RWPE2 (cell line): ENCODE measurements around the gene ARID5B.

Experiments
- ATAC-seq: fragments of 200-7000 bp; cut with Tn5 transposase; 3 replicates; pipeline ENCODE4 v1.9.1; 2021; ENCODE audit warnings: low read depth
- DNase-seq: peaks from one replicate; pipeline ENCODE4 v3.0.0-alpha.2; 2020; ENCODE audit warnings: low spot score
- H3K27ac ChIP-seq: fragments of 450-650 bp; 2 replicates; pipeline ENCODE4 v1.5.1; 2017; ENCODE audit warnings: mild to moderate bottlenecking; ENCODE audit not compliant: poor library complexity, severe bottlenecking
- H3K27me3 ChIP-seq: fragments of 250-450 bp; sonication (Bioruptor Pico); 2 replicates; pipeline ENCODE4 v1.5.1; 2021; ENCODE audit warnings: mild to moderate bottlenecking, moderate library complexity; ENCODE audit not compliant: insufficient read depth, poor library complexity, severe bottlenecking
- H3K36me3 ChIP-seq: fragments of 250-450 bp; sonication (Bioruptor Pico); 2 replicates; pipeline ENCODE4 v1.5.1; 2020; ENCODE audit warnings: low read depth, mild to moderate bottlenecking, moderate library complexity
- H3K4me1 ChIP-seq: fragments of 250-450 bp; sonication (Bioruptor Pico); 2 replicates; pipeline ENCODE4 v1.5.1; 2021; ENCODE audit warnings: mild to moderate bottlenecking, moderate library complexity; ENCODE audit not compliant: insufficient read depth, poor library complexity, severe bottlenecking
- H3K4me3 ChIP-seq: fragments of 250-450 bp; sonication (Bioruptor Pico); 2 replicates; pipeline ENCODE4 v1.5.1; 2021; ENCODE audit warnings: mild to moderate bottlenecking, moderate library complexity; ENCODE audit not compliant: severe bottlenecking
- H3K9me3 ChIP-seq: fragments of 250-450 bp; sonication (Bioruptor Pico); 2 replicates; pipeline ENCODE4 v1.5.1; 2021; ENCODE audit warnings: mild to moderate bottlenecking, moderate library complexity; ENCODE audit not compliant: severe bottlenecking
- CTCF ChIP-seq: fragments of 450-650 bp; IDR thresholded peaks from one replicate; pipeline ENCODE4 v1.5.1; 2017; ENCODE audit warnings: mild to moderate bottlenecking, moderate library complexity; ENCODE audit not compliant: poor library complexity, severe bottlenecking

Gene ARID5B

DNA sequence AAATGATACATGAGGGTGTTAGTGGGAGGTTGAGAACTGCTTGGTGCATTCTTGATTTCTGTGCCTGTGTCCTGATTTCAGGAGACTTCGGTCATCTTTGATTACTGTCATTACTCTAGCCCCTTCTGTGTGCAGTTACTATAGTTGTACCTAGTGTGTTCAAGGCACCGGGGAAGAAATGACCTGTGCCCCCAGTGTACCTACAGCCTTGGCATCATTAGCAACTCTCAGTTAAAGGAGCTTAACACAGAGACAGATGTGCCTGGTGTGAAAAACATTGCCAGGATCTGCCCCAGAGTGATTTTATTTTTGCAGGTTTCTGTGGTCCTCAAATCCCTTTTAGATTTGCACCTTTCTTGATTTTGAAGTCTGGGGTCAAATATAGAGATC is 62.2 kb downstream of the ARID5B start:
- DNase-seq (no peak), ATAC-seq (no peak)
- no peak overlapping the region for H3K27ac ChIP-seq
- no peaks in the 10 kb centered on the region for H3K4me1 ChIP-seq
- no peak for TF ChIP-seq CTCF
- no peaks in the 10 kb centered on the region for H3K27me3 ChIP-seq
- H3K36me3 ChIP-seq = no peaks in the 10 kb centered on the region
- no peaks in the 10 kb centered on the region for H3K9me3 ChIP-seq
- H3K4me3 ChIP-seq = no peak overlapping the region

GRCh38 chr10:61964059-61964709 is 62.7 kb downstream of the ARID5B start:
- TF ChIP-seq CTCF = no peak
- Histone ChIP-seq H3K9me3 (no peaks in the 10 kb centered on the region), H3K36me3 (no peaks in the 10 kb centered on the region), H3K27ac (no peak overlapping the region), H3K4me3 (no peak overlapping the region), H3K27me3 (no peaks in the 10 kb centered on the region), H3K4me1 (no peaks in the 10 kb centered on the region)
- ATAC-seq (no peak), DNase-seq (no peak)

GRCh38 chr10:61964949-61965702 is 63.6 kb downstream of the ARID5B start:
- H3K27ac ChIP-seq = no peak overlapping the region
- no peaks in the 10 kb centered on the region for H3K4me1 ChIP-seq
- no peak overlapping the region for H3K4me3 ChIP-seq
- H3K27me3 ChIP-seq = no peaks in the 10 kb centered on the region
- no peak for DNase-seq
- no peak for ATAC-seq
- H3K9me3 ChIP-seq = no peaks in the 10 kb centered on the region
- no peak for TF ChIP-seq CTCF
- H3K36me3 ChIP-seq = no peaks in the 10 kb centered on the region

- peaks cover 3% of the 10 kb centered on the region for H3K4me1 ChIP-seq
- no peak overlapping the region for H3K27ac ChIP-seq
- no peak for TF ChIP-seq CTCF
- no peaks in the 10 kb centered on the region for H3K27me3 ChIP-seq
- H3K4me3 ChIP-seq = no peak overlapping the region
- ATAC-seq (no peak), DNase-seq (no peak)
- no peaks in the 10 kb centered on the region for H3K9me3 ChIP-seq
- no peaks in the 10 kb centered on the region for H3K36me3 ChIP-seq
Observed at GRCh38 chr10:61965703-61966395, 64.3 kb downstream of the ARID5B start.

DNA sequence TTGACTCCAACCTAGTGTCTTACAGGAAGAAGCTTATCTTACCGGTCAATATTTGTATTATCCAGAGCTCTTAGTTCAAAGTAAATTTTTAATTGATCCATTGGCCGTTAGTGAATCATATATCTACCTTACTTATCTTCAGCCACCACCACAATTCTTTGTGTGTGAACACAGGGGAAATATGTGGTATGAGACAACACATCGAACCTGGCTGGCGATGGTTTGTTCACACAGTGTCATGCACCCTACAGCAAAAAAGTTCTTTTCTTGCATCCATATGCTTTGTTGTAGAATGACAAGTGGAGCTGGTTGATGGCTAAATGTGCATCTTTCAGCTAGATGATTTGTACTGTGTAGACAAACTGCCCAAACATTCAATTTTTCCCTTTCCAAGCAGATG is 65.8 kb downstream of the ARID5B start:
- Histone ChIP-seq H3K9me3 (no peaks in the 10 kb centered on the region), H3K27me3 (no peaks in the 10 kb centered on the region), H3K4me1 (peaks cover 3% of the 10 kb centered on the region), H3K27ac (no peak overlapping the region), H3K4me3 (no peak overlapping the region), H3K36me3 (no peaks in the 10 kb centered on the region)
- no peak for TF ChIP-seq CTCF
- ATAC-seq (no peak), DNase-seq (no peak)
